ENCODE measurements around the gene SCGB3A1. TPM values are rescaled to one million over a fixed set of nuclear protein-coding genes. Genes with fewer than 3 reads are reported as not detected.
A peak's percentile ranks its signal among the peaks of the same experiment; 100 is the strongest.

SCGB3A1 gene
- total RNA-seq, 6 experiments from 2014 or later = not detected

- H3K36me3 Mint-ChIP-seq (ENCODE audit: low read depth) = peaks cover 37% of the 10 kb centered on the region
- no peaks in the 10 kb centered on the region for H3K9me3 Mint-ChIP-seq
- H3K4me3 Mint-ChIP-seq = peak overlapping the region; percentile 38
- H3K27me3 Mint-ChIP-seq (ENCODE audit: insufficient read depth) = no peaks in the 10 kb centered on the region; the same call in none of the 2 replicates
- H3K4me1 Mint-ChIP-seq (ENCODE audit: low read depth) = peaks cover 58% of the 10 kb centered on the region
- H3K27ac Mint-ChIP-seq = peak overlapping the region; percentile 76
- no peak for TF ChIP-seq CTCF (IDR thresholded peaks at IDR 0.05)
- DNase-seq = peak; percentile 59
Measured at GRCh38 chr5:180555168-180555921, 36.0 kb downstream of the SCGB3A1 start.

GRCh38 chr5:180553530-180553929 lies 37.8 kb downstream of the SCGB3A1 start:
- TF ChIP-seq CTCF (IDR thresholded peaks at IDR 0.05) = no peak
- Mint-ChIP-seq H3K27ac (no peak overlapping the region), H3K9me3 (no peaks in the 10 kb centered on the region), H3K27me3 (ENCODE audit: insufficient read depth) (no peaks in the 10 kb centered on the region; the same call in none of the 2 replicates), H3K4me3 (no peak overlapping the region), H3K4me1 (ENCODE audit: low read depth) (peaks cover 45% of the 10 kb centered on the region), H3K36me3 (ENCODE audit: low read depth) (peaks cover 30% of the 10 kb centered on the region)
- DNase-seq = no peak

- H3K27ac Mint-ChIP-seq = no peak overlapping the region
- no peak for TF ChIP-seq CTCF (IDR thresholded peaks at IDR 0.05)
- H3K4me1 Mint-ChIP-seq (ENCODE audit: low read depth) = peaks cover 5% of the 10 kb centered on the region
- H3K9me3 Mint-ChIP-seq = no peaks in the 10 kb centered on the region
- H3K36me3 Mint-ChIP-seq (ENCODE audit: low read depth) = peaks cover 21% of the 10 kb centered on the region
- H3K27me3 Mint-ChIP-seq (ENCODE audit: insufficient read depth) = no peaks in the 10 kb centered on the region; the same call in 1 of the 2 replicates
- H3K4me3 Mint-ChIP-seq = no peak overlapping the region
- no peak for DNase-seq
Measured at GRCh38 chr5:180548563-180548962, 42.7 kb downstream of the SCGB3A1 start.

- no peak overlapping the region for H3K27ac Mint-ChIP-seq
- no peaks in the 10 kb centered on the region; the same call in 1 of the 2 replicates for H3K27me3 Mint-ChIP-seq (ENCODE audit: insufficient read depth)
- DNase-seq = no peak
- H3K36me3 Mint-ChIP-seq (ENCODE audit: low read depth) = peaks cover 20% of the 10 kb centered on the region
- H3K4me3 Mint-ChIP-seq = no peak overlapping the region
- H3K4me1 Mint-ChIP-seq (ENCODE audit: low read depth) = no peaks in the 10 kb centered on the region; the same call in 1 of the 2 replicates
- no peaks in the 10 kb centered on the region for H3K9me3 Mint-ChIP-seq
- TF ChIP-seq CTCF (IDR thresholded peaks at IDR 0.05) = no peak
Measured at GRCh38 chr5:180545248-180545647, 46.1 kb downstream of the SCGB3A1 start.

- DNase-seq = no peak
- Mint-ChIP-seq H3K27me3 (ENCODE audit: insufficient read depth) (no peaks in the 10 kb centered on the region; the same call in 1 of the 2 replicates), H3K9me3 (no peaks in the 10 kb centered on the region), H3K27ac (no peak overlapping the region), H3K4me3 (no peak overlapping the region), H3K36me3 (ENCODE audit: low read depth) (peaks cover 30% of the 10 kb centered on the region), H3K4me1 (ENCODE audit: low read depth) (no peaks in the 10 kb centered on the region; the same call in 1 of the 2 replicates)
- peak; percentile 19; the same call in 1 of the 2 replicates for TF ChIP-seq CTCF (IDR thresholded peaks at IDR 0.05)
Measured at GRCh38 chr5:180541710-180542109, 49.6 kb downstream of the SCGB3A1 start.

Other genes with a start within 250 kb of the SCGB3A1 start
- 1 to 10 TPM in 3 of 6 experiments, under 1 TPM in 3; 0.54 to 3.8 (median 1.1) TPM for gene GFPT2, start 238.2 kb downstream of the SCGB3A1 start, total RNA-seq (2021; fragmentation: NEBNext Ultra II Directional; extraction: Animal tissue kit (Norgen Biotek cat#: 25700))
- 10 to 100 TPM; 17.0 to 20.8 (median 17.6) TPM for gene CNOT6, start 97.1 kb downstream of the SCGB3A1 start, total RNA-seq (2021; fragmentation: NEBNext Ultra II Directional; extraction: Animal tissue kit (Norgen Biotek cat#: 25700))
- gene FLT4, start 58.1 kb upstream of the SCGB3A1 start, total RNA-seq (2021; fragmentation: NEBNext Ultra II Directional; extraction: Animal tissue kit (Norgen Biotek cat#: 25700)) = not detected
- not detected for gene OR2Y1, start 148.6 kb upstream of the SCGB3A1 start, total RNA-seq (2021; fragmentation: NEBNext Ultra II Directional; extraction: Animal tissue kit (Norgen Biotek cat#: 25700))
- gene MGAT1, start 211.3 kb upstream of the SCGB3A1 start, total RNA-seq (2021; fragmentation: NEBNext Ultra II Directional; extraction: Animal tissue kit (Norgen Biotek cat#: 25700)) = 100 to 1,000 TPM; 188 to 220 (median 206) TPM

Data from HFFc6 (cell line).